ENCODE measurements around the gene MZT2A. TPM values are rescaled to one million over a fixed set of nuclear protein-coding genes. Genes with fewer than 3 reads are reported as not detected.
A peak's percentile ranks its signal among the peaks of the same experiment; 100 is the strongest.
"Not testable (repeated sequence)": the region's sequence is repeated elsewhere in the genome, so short reads cannot be mapped to it uniquely, and the experiment has no call there.

The MZT2A gene
- total RNA-seq, 1 experiment from 2014 or later: 100 TPM

- Mint-ChIP-seq H3K27ac (ENCODE audit: unreplicated experiment) (no peak overlapping the region), H3K4me1 (ENCODE audit: low read depth, unreplicated experiment) (no peaks in the 10 kb centered on the region), H3K36me3 (ENCODE audit: insufficient read depth, unreplicated experiment) (peaks cover 22% of the 10 kb centered on the region), H3K4me3 (ENCODE audit: low read depth, unreplicated experiment) (no peak overlapping the region), H3K27me3 (ENCODE audit: unreplicated experiment) (no peaks in the 10 kb centered on the region), H3K9me3 (ENCODE audit: low read depth, unreplicated experiment) (no peaks in the 10 kb centered on the region)
- intact Hi-C loops (cut with micrococcal nuclease; ENCODE audit: unreplicated experiment): no loop called here
- DNase-seq: no peak
- no TSS peak for BruUV-seq (replicated peaks)
- CTCF ChIA-PET: no interaction called here
- TF ChIP-seq CTCF (IDR thresholded peaks at IDR 0.05; ENCODE audit: unreplicated experiment): no peak
Measured at GRCh38 chr2:131517106-131517831, 25.1 kb upstream of the MZT2A start.

- CTCF ChIA-PET; H3K27me3 Mint-ChIP-seq (ENCODE audit: unreplicated experiment); BruUV-seq (replicated peaks); H3K4me1 Mint-ChIP-seq (ENCODE audit: low read depth, unreplicated experiment); intact Hi-C loops (cut with micrococcal nuclease; ENCODE audit: unreplicated experiment); H3K4me3 Mint-ChIP-seq (ENCODE audit: low read depth, unreplicated experiment); H3K9me3 Mint-ChIP-seq (ENCODE audit: low read depth, unreplicated experiment); H3K27ac Mint-ChIP-seq (ENCODE audit: unreplicated experiment): not testable (repeated sequence)
- H3K36me3 Mint-ChIP-seq (ENCODE audit: insufficient read depth, unreplicated experiment): peaks cover 19% of the 10 kb centered on the region
- peak; percentile 13 for DNase-seq
Measured at GRCh38 chr2:131516621-131517020, 24.4 kb upstream of the MZT2A start.

GRCh38 chr2:131516011-131516410 is 23.8 kb upstream of the MZT2A start:
- Mint-ChIP-seq H3K36me3 (ENCODE audit: insufficient read depth, unreplicated experiment) (peaks cover 19% of the 10 kb centered on the region), H3K4me3 (ENCODE audit: low read depth, unreplicated experiment) (no peak overlapping the region), H3K27me3 (ENCODE audit: unreplicated experiment) (no peaks in the 10 kb centered on the region), H3K27ac (ENCODE audit: unreplicated experiment) (no peak overlapping the region), H3K4me1 (ENCODE audit: low read depth, unreplicated experiment) (no peaks in the 10 kb centered on the region), H3K9me3 (ENCODE audit: low read depth, unreplicated experiment) (no peaks in the 10 kb centered on the region)
- CTCF ChIA-PET: no interaction called here
- no peak for TF ChIP-seq CTCF (IDR thresholded peaks at IDR 0.05; ENCODE audit: unreplicated experiment)
- no TSS peak for BruUV-seq (replicated peaks)
- intact Hi-C loops (cut with micrococcal nuclease; ENCODE audit: unreplicated experiment): no loop called here
- DNase-seq: no peak

- H3K4me1 Mint-ChIP-seq (ENCODE audit: low read depth, unreplicated experiment); H3K27ac Mint-ChIP-seq (ENCODE audit: unreplicated experiment); H3K4me3 Mint-ChIP-seq (ENCODE audit: low read depth, unreplicated experiment); H3K9me3 Mint-ChIP-seq (ENCODE audit: low read depth, unreplicated experiment); BruUV-seq (replicated peaks); H3K27me3 Mint-ChIP-seq (ENCODE audit: unreplicated experiment); CTCF ChIA-PET; intact Hi-C loops (cut with micrococcal nuclease; ENCODE audit: unreplicated experiment); DNase-seq: not testable (repeated sequence)
- peaks cover 16% of the 10 kb centered on the region for H3K36me3 Mint-ChIP-seq (ENCODE audit: insufficient read depth, unreplicated experiment)
Measured at GRCh38 chr2:131515235-131515634, 23.0 kb upstream of the MZT2A start.

- CTCF ChIA-PET; intact Hi-C loops (cut with micrococcal nuclease; ENCODE audit: unreplicated experiment): not testable (repeated sequence)
Measured at GRCh38 chr2:131514408-131515166, 22.4 kb upstream of the MZT2A start.

DNA sequence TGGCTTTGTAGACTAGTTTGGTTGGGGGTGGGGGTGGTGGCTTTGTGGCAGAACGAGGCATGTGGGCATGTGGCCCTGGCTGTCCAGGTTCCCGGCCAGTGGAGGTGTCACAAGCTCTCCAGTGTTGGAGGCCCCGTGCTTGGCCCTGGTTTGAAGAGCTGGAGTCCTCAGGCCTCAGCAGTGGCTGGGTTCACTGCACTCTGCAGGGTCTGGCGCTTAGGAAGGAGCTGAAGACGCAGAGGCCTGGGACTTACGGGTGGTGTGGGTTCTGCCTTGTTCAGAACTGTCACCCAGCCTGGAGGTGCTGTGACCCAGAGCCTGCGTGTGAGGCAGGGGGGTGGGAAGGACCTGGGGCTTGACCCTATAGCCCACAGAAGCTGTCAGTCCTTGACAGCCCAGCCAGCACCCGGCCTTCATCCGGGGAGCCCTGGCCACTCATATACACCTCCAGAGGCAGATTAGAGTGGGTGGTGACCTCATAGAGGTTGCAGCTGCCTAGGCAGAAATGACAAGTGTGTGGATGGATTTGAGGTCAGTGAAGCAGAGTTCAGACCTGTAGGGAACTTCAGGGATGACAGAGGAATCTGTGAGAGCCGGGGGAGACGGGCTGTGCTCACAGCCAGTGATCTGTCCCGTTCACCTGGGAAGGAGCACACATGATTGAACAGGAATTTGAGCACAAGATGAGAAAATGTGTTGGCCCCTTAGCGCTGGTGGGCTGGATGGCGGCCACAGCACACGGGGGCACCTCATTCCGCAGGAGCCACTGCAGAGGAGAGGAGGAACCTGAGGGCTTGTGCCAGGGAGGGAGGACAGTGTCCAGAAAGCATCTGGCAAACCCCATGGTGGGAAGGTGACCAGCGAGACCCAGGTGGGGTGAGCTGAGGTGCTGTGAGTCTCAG is 20.0 kb upstream of the MZT2A start:
- H3K9me3 Mint-ChIP-seq (ENCODE audit: low read depth, unreplicated experiment); H3K4me3 Mint-ChIP-seq (ENCODE audit: low read depth, unreplicated experiment); H3K27me3 Mint-ChIP-seq (ENCODE audit: unreplicated experiment); intact Hi-C loops (cut with micrococcal nuclease; ENCODE audit: unreplicated experiment); H3K27ac Mint-ChIP-seq (ENCODE audit: unreplicated experiment); H3K4me1 Mint-ChIP-seq (ENCODE audit: low read depth, unreplicated experiment); DNase-seq; CTCF ChIA-PET; BruUV-seq (replicated peaks): not testable (repeated sequence)
- H3K36me3 Mint-ChIP-seq (ENCODE audit: insufficient read depth, unreplicated experiment): peaks cover 29% of the 10 kb centered on the region

More at GRCh38 chr2:131514408-131515166, 22.4 kb upstream of the MZT2A start:
- not testable (repeated sequence) for H3K27ac Mint-ChIP-seq (ENCODE audit: unreplicated experiment); H3K4me1 Mint-ChIP-seq (ENCODE audit: low read depth, unreplicated experiment); H3K4me3 Mint-ChIP-seq (ENCODE audit: low read depth, unreplicated experiment); H3K9me3 Mint-ChIP-seq (ENCODE audit: low read depth, unreplicated experiment); H3K27me3 Mint-ChIP-seq (ENCODE audit: unreplicated experiment); DNase-seq; BruUV-seq (replicated peaks)
- H3K36me3 Mint-ChIP-seq (ENCODE audit: insufficient read depth, unreplicated experiment): peaks cover 12% of the 10 kb centered on the region

DNA sequence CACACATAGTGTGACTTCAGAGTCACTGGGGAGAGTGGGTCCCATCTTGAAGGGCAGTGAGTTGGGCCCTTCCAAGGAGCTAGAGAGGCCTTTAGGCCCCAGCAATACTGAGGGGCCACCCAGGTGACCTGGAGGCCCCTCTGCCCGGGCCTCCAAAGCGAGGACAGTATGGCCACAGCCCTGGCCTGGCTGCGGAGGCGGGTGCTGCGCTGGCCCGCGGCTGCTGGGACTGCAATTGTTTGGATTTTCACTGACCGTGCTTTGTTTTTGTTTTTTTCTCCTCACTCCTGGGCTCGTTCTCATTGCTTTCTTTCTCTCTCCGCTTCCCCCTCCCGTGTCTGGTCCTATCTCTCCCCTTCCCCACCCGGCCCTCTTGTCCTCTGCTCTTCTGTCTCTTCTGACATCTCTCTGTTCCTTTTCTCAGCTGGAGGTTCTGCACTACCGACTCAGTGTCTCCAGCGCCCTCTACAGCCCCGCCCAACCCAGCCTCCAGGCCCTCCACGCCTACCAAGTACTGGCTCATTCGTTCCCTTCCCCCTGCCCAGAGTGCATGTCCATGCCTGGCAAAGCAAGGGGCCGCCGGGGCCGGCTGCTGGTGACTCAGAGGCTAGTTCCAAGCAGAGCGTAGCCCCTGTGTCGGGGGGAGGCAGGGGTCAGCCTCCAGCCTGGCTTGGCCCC is 19.2 kb upstream of the MZT2A start:
- H3K27ac Mint-ChIP-seq (ENCODE audit: unreplicated experiment); H3K27me3 Mint-ChIP-seq (ENCODE audit: unreplicated experiment); H3K4me3 Mint-ChIP-seq (ENCODE audit: low read depth, unreplicated experiment); H3K4me1 Mint-ChIP-seq (ENCODE audit: low read depth, unreplicated experiment); intact Hi-C loops (cut with micrococcal nuclease; ENCODE audit: unreplicated experiment); BruUV-seq (replicated peaks); H3K9me3 Mint-ChIP-seq (ENCODE audit: low read depth, unreplicated experiment); DNase-seq; CTCF ChIA-PET: not testable (repeated sequence)
- H3K36me3 Mint-ChIP-seq (ENCODE audit: insufficient read depth, unreplicated experiment): peaks cover 33% of the 10 kb centered on the region
